A673 (cell line): ENCODE results near the gene SLC39A5. TPM values are rescaled to one million over a fixed set of nuclear protein-coding genes. Genes with fewer than 3 reads are reported as not detected.

Experiments
- BruUV-seq: library from RNA; stranded (reverse); fragments of 400-500 nt; replicated peaks from 2 replicates; lab custom pipeline; 2021; lab: Mats Ljungman, UMichigan
- CTCF ChIA-PET: fragments of 300-600 bp; sonication (Branson Sonifier 250); formaldehyde crosslinking; loops from one replicate; lab custom pipeline; 2022; ENCODE audit warnings: antibody characterized with exemption; lab: Charles Lee
- POLR2A ChIA-PET: fragments of 300-600 bp; sonication (Branson Sonifier 250); formaldehyde crosslinking; loops from one replicate; lab custom pipeline; 2022; ENCODE audit warnings: antibody characterized with exemption; ENCODE audit not compliant: low non-redundant PET; lab: Charles Lee
- DNase-seq: peaks from one replicate; pipeline ENCODE4 v3.0.0-alpha.2; 2015; ENCODE audit warnings: low spot score
- H3K27ac ChIP-seq: fragments of 200-600 bp; sonication (generic); 2 replicates; pipeline ENCODE4 v1.5.1; 2016; ENCODE audit warnings: mixed run types, low read depth, mild to moderate bottlenecking, mixed read lengths, antibody characterized with exemption, low read length; ENCODE audit not compliant: poor library complexity, severe bottlenecking
- H3K27me3 ChIP-seq: fragments of 200-600 bp; sonication (generic); replicated peaks from 2 replicates; pipeline ENCODE4 v1.6.1; 2017; ENCODE audit warnings: mixed run types, low read depth, mild to moderate bottlenecking, mixed read lengths, antibody characterized with exemption, low read length; ENCODE audit not compliant: insufficient read depth, poor library complexity
- H3K36me3 ChIP-seq: fragments of 200-600 bp; sonication (generic); 2 replicates; pipeline ENCODE4 v1.6.1; 2016; ENCODE audit warnings: mixed run types, mild to moderate bottlenecking, mixed read lengths, antibody characterized with exemption, low read length; ENCODE audit not compliant: insufficient read depth, poor library complexity, severe bottlenecking
- H3K4me1 ChIP-seq: fragments of 200-600 bp; sonication (generic); 2 replicates; pipeline ENCODE4 v1.6.1; 2017; ENCODE audit warnings: mixed run types, mild to moderate bottlenecking, mixed read lengths, antibody characterized with exemption, low read length; ENCODE audit not compliant: insufficient read depth, poor library complexity, severe bottlenecking
- H3K4me3 ChIP-seq: fragments of 200-600 bp; sonication (generic); 2 replicates; pipeline ENCODE4 v1.5.1; 2016; ENCODE audit warnings: low read depth, mixed run types, mild to moderate bottlenecking, mixed read lengths, low read length; ENCODE audit not compliant: poor library complexity, severe bottlenecking
- H3K9me3 ChIP-seq: fragments of 200-600 bp; sonication (generic); 2 replicates; pipeline ENCODE4 v1.6.1; 2016; ENCODE audit warnings: mixed run types, low read depth, mild to moderate bottlenecking, mixed read lengths, antibody characterized with exemption, low read length; ENCODE audit not compliant: poor library complexity, severe bottlenecking
- EZH2 ChIP-seq: fragments of 200-600 bp; sonication (generic); IDR thresholded peaks from 2 replicates; pipeline ENCODE4 v1.6.1; 2017; ENCODE audit warnings: borderline replicate concordance, low read depth, mild to moderate bottlenecking, mixed read lengths, antibody characterized with exemption, low read length; ENCODE audit not compliant: poor library complexity, severe bottlenecking
- intact Hi-C: fragments of 100-400 bp; cut with micrococcal nuclease; formaldehyde crosslinking; loops from one replicate; pipeline ENCODE4 v1.10.0; 2022; ENCODE audit not compliant: unreplicated experiment
- total RNA-seq: library from RNA; stranded (reverse); gene quantifications from 2 replicates; pipeline ENCODE4 v1.2.3, GENCODE V29; 2021
- TF ChIP-seq, protein P1 (sequence below): fragments of 300-800, 200-600 bp; sonication (generic); conservative IDR thresholded peaks from 2 replicates; pipeline ENCODE4 v1.5.1; 2017; ENCODE audit warnings: low read depth, mild to moderate bottlenecking, antibody characterized with exemption, low read length, moderate library complexity, mixed read lengths

Gene SLC39A5
- total RNA-seq, 1 experiment from 2014 or later, result not detected

DNA sequence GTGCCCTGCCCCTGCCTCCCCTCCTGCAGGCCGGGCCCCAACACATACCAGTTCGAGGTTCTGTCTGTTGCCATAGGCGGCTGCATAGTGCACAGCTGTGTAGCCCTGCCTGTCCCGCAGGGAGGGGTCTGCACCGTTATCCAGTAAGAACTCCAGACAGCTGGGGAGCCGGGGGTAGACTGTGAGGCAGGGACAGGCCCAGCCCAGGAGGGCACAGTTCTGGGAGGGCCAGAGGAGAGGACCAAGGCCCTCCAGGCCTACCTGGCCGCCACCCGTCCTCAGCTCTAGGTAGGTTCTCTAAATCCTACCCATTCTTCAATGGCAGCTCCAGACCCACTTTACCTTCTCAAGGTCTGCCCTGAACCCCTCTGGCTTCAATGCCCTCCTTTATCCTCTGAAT, 18.9 kb downstream of the SLC39A5 start:
- no peaks in the 10 kb centered on the region for H3K27me3 ChIP-seq
- intact Hi-C loops, result no loop called here
- H3K9me3 ChIP-seq, result no peaks in the 10 kb centered on the region
- H3K27ac ChIP-seq, result no peak overlapping the region
- TF ChIP-seq EZH2, result no peak
- TF ChIP-seq, protein P1, sequence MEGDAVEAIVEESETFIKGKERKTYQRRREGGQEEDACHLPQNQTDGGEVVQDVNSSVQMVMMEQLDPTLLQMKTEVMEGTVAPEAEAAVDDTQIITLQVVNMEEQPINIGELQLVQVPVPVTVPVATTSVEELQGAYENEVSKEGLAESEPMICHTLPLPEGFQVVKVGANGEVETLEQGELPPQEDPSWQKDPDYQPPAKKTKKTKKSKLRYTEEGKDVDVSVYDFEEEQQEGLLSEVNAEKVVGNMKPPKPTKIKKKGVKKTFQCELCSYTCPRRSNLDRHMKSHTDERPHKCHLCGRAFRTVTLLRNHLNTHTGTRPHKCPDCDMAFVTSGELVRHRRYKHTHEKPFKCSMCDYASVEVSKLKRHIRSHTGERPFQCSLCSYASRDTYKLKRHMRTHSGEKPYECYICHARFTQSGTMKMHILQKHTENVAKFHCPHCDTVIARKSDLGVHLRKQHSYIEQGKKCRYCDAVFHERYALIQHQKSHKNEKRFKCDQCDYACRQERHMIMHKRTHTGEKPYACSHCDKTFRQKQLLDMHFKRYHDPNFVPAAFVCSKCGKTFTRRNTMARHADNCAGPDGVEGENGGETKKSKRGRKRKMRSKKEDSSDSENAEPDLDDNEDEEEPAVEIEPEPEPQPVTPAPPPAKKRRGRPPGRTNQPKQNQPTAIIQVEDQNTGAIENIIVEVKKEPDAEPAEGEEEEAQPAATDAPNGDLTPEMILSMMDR, result no peak
- no TSS peak for BruUV-seq
- no peak for DNase-seq
- H3K4me1 ChIP-seq, result no peaks in the 10 kb centered on the region
- H3K4me3 ChIP-seq, result no peak overlapping the region
- ChIA-PET CTCF (no interaction called here), POLR2A (no interaction called here)
- peaks cover 79% of the 10 kb centered on the region for H3K36me3 ChIP-seq

DNA sequence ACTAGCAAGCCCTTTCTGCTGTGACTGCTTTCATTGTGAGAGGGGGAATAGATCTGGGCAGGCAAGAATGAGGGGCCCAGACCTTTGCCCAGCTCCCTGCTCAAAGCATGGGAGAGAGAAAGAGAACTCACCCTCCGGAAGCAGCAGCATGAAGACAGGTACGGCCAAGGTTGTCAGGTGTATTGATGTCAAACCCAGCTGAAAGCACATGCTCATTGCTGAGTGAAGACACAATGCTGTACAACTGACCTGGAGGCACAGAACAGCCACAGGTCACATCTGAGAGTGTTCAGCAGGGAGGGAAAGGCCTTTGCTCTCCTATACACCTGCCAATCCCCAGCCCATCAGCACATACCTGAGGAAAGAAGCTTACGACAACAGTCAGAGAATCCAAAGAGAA, 22.8 kb downstream of the SLC39A5 start:
- no TSS peak for BruUV-seq
- no peaks in the 10 kb centered on the region for H3K27me3 ChIP-seq
- intact Hi-C loops, result no loop called here
- TF ChIP-seq, protein P1, result no peak
- TF ChIP-seq EZH2, result no peak
- peaks cover 81% of the 10 kb centered on the region for H3K36me3 ChIP-seq
- DNase-seq, result no peak
- H3K4me3 ChIP-seq, result no peak overlapping the region
- H3K4me1 ChIP-seq, result peaks cover 15% of the 10 kb centered on the region
- CTCF ChIA-PET, result no interaction called here
- no peak overlapping the region for H3K27ac ChIP-seq
- POLR2A ChIA-PET, result interaction anchor here (0.6 kb wide), 1 partner anchor 90 kb away, joined by 4 read pairs; no protein-coding TSS in a partner anchor
- H3K9me3 ChIP-seq, result no peaks in the 10 kb centered on the region

DNA sequence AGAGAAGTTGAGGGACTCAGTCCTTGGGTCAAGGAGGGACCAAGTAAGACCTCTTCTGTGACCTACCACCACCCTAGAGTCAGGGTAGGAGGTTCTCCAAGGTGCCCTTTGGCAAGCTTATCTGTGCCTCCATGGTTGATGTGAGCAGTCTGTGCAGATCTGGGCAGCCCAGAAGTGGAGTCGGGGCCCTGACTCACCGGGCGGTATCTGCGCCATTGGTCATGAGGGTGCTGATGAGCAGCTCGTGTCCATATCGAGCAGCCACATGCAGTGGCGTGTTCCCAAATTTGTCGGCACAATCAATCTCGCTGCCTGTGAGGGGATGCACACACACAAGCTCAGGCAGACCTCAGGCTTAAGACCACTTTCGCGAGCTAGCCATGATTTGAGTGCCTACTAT, 23.2 kb downstream of the SLC39A5 start:
- BruUV-seq, result no TSS peak
- H3K4me1 ChIP-seq, result peaks cover 15% of the 10 kb centered on the region
- no peak for DNase-seq
- H3K36me3 ChIP-seq, result peaks cover 77% of the 10 kb centered on the region
- no peak for TF ChIP-seq EZH2
- H3K4me3 ChIP-seq, result no peak overlapping the region
- POLR2A ChIA-PET, result no interaction called here
- no peak overlapping the region for H3K27ac ChIP-seq
- CTCF ChIA-PET, result no interaction called here
- H3K9me3 ChIP-seq, result no peaks in the 10 kb centered on the region
- intact Hi-C loops, result no loop called here
- no peaks in the 10 kb centered on the region for H3K27me3 ChIP-seq

DNA sequence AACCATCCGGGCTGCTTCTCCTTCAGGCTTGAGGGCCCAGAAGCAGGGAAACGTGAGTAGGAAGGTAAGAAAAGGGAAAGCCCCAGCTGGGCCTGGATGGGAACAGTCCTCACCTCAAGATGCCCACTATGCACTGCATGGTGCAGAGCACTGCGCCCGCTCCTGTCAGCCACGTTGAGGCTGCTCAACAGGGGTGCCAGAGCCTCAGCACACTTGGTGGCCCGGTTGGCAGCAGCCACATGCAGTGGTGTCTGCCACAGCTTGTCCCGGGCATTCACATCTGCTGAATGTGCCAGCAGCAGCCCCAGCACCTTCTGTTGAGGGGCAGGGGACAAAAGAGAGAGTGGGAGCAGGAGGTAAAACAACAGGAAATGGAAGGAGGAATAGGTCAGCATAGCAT, 25.8 kb downstream of the SLC39A5 start:
- TF ChIP-seq EZH2, result no peak
- TF ChIP-seq, protein P1, result no peak
- Histone ChIP-seq H3K4me1 (peaks cover 20% of the 10 kb centered on the region), H3K27ac (no peak overlapping the region), H3K4me3 (no peak overlapping the region), H3K9me3 (no peaks in the 10 kb centered on the region), H3K27me3 (no peaks in the 10 kb centered on the region), H3K36me3 (peaks cover 63% of the 10 kb centered on the region)
- CTCF ChIA-PET, result no interaction called here
- intact Hi-C loops, result loop anchor here (5.0 kb wide), 1 partner anchor 33 kb away; the partner anchor contains the start of genes NABP2 and RNF41
- DNase-seq, result no peak
- POLR2A ChIA-PET, result no interaction called here
- no TSS peak for BruUV-seq
